ENCODE measurements around the gene PKP4.
"Not testable (repeated sequence)": the region's sequence is repeated elsewhere in the genome, so short reads cannot be mapped to it uniquely, and the experiment has no call there.

Gene PKP4

GRCh38 chr2:158695305-158695704 is 238.6 kb downstream of the PKP4 start:
- Histone ChIP-seq H3F3A (ENCODE audit: insufficient read depth) (no peaks in the 10 kb centered on the region), H3K36me3 (ENCODE audit: low read length) (no peaks in the 10 kb centered on the region; the same call in 1 of the 2 replicates), H3K79me2 (ENCODE audit: insufficient read depth, low read length) (no peaks in the 10 kb centered on the region), H3K9me2 (replicated peaks; ENCODE audit: insufficient read depth, low read length) (no peaks in the 10 kb centered on the region), H3K9ac (ENCODE audit: low read length) (no peak overlapping the region), H3K4me3 (ENCODE audit: insufficient read depth, low read length, poor library complexity, severe bottlenecking) (no peak overlapping the region), H4K20me1 (ENCODE audit: low read depth, low read length) (no peaks in the 10 kb centered on the region), H3K27ac (ENCODE audit: low read depth, low read length) (no peak overlapping the region), H3K27me3 (ENCODE audit: low read length) (no peaks in the 10 kb centered on the region), H3K9me3 (ENCODE audit: insufficient read depth, low read length) (no peaks in the 10 kb centered on the region; the same call in 1 of the 2 replicates), H2AFZ (ENCODE audit: low read depth, low read length, severe bottlenecking) (no peak overlapping the region), H3K4me2 (ENCODE audit: low read depth, low read length, poor library complexity, severe bottlenecking) (no peak overlapping the region)
- TF ChIP-seq CTCF (IDR thresholded peaks at IDR 0.05; ENCODE audit: insufficient read depth, low read length, poor library complexity, severe bottlenecking) (no peak), EZH2phosphoT487 (conservative IDR thresholded peaks at IDR 0.05; ENCODE audit: low read length) (no peak)

GRCh38 chr2:158695744-158696143 is 239.0 kb downstream of the PKP4 start:
- H4K20me1 ChIP-seq (ENCODE audit: low read depth, low read length); H3K27me3 ChIP-seq (ENCODE audit: low read length); H3K4me3 ChIP-seq (ENCODE audit: insufficient read depth, low read length, poor library complexity, severe bottlenecking); H3K4me2 ChIP-seq (ENCODE audit: low read depth, low read length, poor library complexity, severe bottlenecking); H3K36me3 ChIP-seq (ENCODE audit: low read length); H2AFZ ChIP-seq (ENCODE audit: low read depth, low read length, severe bottlenecking); H3K9me3 ChIP-seq (ENCODE audit: insufficient read depth, low read length); H3K9me2 ChIP-seq (replicated peaks; ENCODE audit: insufficient read depth, low read length); H3K9ac ChIP-seq (ENCODE audit: low read length); H3K27ac ChIP-seq (ENCODE audit: low read depth, low read length); H3K79me2 ChIP-seq (ENCODE audit: insufficient read depth, low read length); H3F3A ChIP-seq (ENCODE audit: insufficient read depth): not testable (repeated sequence)

GRCh38 chr2:158699323-158699722 is 242.6 kb downstream of the PKP4 start:
- Histone ChIP-seq H3K36me3 (ENCODE audit: low read length) (no peaks in the 10 kb centered on the region; the same call in 1 of the 2 replicates), H2AFZ (ENCODE audit: low read depth, low read length, severe bottlenecking) (no peak overlapping the region), H3K9ac (ENCODE audit: low read length) (no peak overlapping the region), H3K79me2 (ENCODE audit: insufficient read depth, low read length) (no peaks in the 10 kb centered on the region), H3K4me3 (ENCODE audit: insufficient read depth, low read length, poor library complexity, severe bottlenecking) (no peak overlapping the region), H3K4me2 (ENCODE audit: low read depth, low read length, poor library complexity, severe bottlenecking) (no peak overlapping the region), H3F3A (ENCODE audit: insufficient read depth) (no peaks in the 10 kb centered on the region), H3K9me2 (replicated peaks; ENCODE audit: insufficient read depth, low read length) (no peaks in the 10 kb centered on the region), H3K9me3 (ENCODE audit: insufficient read depth, low read length) (no peaks in the 10 kb centered on the region; the same call in 1 of the 2 replicates), H4K20me1 (ENCODE audit: low read depth, low read length) (no peaks in the 10 kb centered on the region), H3K27me3 (ENCODE audit: low read length) (no peaks in the 10 kb centered on the region), H3K27ac (ENCODE audit: low read depth, low read length) (no peak overlapping the region)
- TF ChIP-seq EZH2phosphoT487 (conservative IDR thresholded peaks at IDR 0.05; ENCODE audit: low read length) (no peak), CTCF (IDR thresholded peaks at IDR 0.05; ENCODE audit: insufficient read depth, low read length, poor library complexity, severe bottlenecking) (no peak)

- H3K4me2 ChIP-seq (ENCODE audit: low read depth, low read length, poor library complexity, severe bottlenecking): no peak overlapping the region
Observed at GRCh38 chr2:158701101-158701500, 244.3 kb downstream of the PKP4 start.

More at GRCh38 chr2:158701101-158701500, 244.3 kb downstream of the PKP4 start:
- no peaks in the 10 kb centered on the region for H4K20me1 ChIP-seq (ENCODE audit: low read depth, low read length)
- H3K9me3 ChIP-seq (ENCODE audit: insufficient read depth, low read length): no peaks in the 10 kb centered on the region; the same call in 1 of the 2 replicates
- no peak overlapping the region for H3K9ac ChIP-seq (ENCODE audit: low read length)
- no peaks in the 10 kb centered on the region for H3K27me3 ChIP-seq (ENCODE audit: low read length)
- no peak overlapping the region for H3K4me3 ChIP-seq (ENCODE audit: insufficient read depth, low read length, poor library complexity, severe bottlenecking)
- TF ChIP-seq CTCF (IDR thresholded peaks at IDR 0.05; ENCODE audit: insufficient read depth, low read length, poor library complexity, severe bottlenecking): no peak
- H3K9me2 ChIP-seq (replicated peaks; ENCODE audit: insufficient read depth, low read length): no peaks in the 10 kb centered on the region
- no peak overlapping the region for H3K27ac ChIP-seq (ENCODE audit: low read depth, low read length)
- H3K79me2 ChIP-seq (ENCODE audit: insufficient read depth, low read length): no peaks in the 10 kb centered on the region
- H3F3A ChIP-seq (ENCODE audit: insufficient read depth): no peaks in the 10 kb centered on the region
- no peak overlapping the region for H2AFZ ChIP-seq (ENCODE audit: low read depth, low read length, severe bottlenecking)
- H3K36me3 ChIP-seq (ENCODE audit: low read length): no peaks in the 10 kb centered on the region; the same call in 1 of the 2 replicates
